ENCODE data around the gene STX1A. TPM values are rescaled to one million over a fixed set of nuclear protein-coding genes. Genes with fewer than 3 reads are reported as not detected.
"Not testable (repeated sequence)": the region's sequence is repeated elsewhere in the genome, so short reads cannot be mapped to it uniquely, and the experiment has no call there.

STX1A gene
- total RNA-seq, 4 donors from 2014 or later: 3.9 to 19.4 (median 10.8) TPM

DNA sequence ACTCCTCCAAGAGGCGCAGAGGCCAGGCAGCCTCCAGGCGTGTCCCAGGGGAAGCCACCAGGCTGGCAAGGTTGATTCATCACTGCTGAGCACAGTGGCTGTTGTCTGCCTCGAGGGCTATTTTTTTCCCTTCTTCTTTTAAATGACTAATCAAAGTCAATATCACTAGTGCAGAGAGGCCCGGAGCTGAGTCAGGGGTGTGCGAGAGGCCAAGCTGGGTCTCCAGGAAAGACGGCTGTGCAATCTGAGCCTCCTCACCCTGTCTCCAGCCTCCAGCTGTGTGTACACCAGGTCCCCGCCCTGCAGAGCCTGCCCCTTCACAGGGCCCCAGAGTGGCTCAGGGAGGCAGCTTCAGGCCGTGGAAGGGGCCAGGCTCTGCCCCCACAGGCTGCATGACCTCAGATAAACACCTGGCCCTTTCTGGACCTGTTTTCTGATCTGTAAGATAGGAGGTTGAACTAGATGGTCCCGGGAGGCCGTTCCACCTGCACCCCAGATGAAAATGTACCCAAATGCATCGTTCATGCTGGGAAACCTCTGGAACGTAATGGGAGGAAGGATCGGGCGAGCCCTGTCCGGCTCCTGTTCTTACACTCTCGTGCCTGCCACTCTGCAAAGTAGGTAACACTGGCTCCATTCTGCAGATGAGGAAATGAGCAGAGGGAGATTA lies 3.7 kb downstream of the STX1A start:
- Histone ChIP-seq H3K27ac (no peak overlapping the region), H3K27me3 (no peaks in the 10 kb centered on the region), H3K4me1 (peaks cover 0 to 35% (median 10%) of the 10 kb centered on the region in 4 donors), H3K4me3 (no peak overlapping the region), H3K9me3 (no peaks in the 10 kb centered on the region), H3K36me3 (peaks cover 0 to 9% (median 0%) of the 10 kb centered on the region in 3 donors)
- no peak for DNase-seq (ENCODE audit: low spot score in 2 of 2)
- TF ChIP-seq, protein P1, sequence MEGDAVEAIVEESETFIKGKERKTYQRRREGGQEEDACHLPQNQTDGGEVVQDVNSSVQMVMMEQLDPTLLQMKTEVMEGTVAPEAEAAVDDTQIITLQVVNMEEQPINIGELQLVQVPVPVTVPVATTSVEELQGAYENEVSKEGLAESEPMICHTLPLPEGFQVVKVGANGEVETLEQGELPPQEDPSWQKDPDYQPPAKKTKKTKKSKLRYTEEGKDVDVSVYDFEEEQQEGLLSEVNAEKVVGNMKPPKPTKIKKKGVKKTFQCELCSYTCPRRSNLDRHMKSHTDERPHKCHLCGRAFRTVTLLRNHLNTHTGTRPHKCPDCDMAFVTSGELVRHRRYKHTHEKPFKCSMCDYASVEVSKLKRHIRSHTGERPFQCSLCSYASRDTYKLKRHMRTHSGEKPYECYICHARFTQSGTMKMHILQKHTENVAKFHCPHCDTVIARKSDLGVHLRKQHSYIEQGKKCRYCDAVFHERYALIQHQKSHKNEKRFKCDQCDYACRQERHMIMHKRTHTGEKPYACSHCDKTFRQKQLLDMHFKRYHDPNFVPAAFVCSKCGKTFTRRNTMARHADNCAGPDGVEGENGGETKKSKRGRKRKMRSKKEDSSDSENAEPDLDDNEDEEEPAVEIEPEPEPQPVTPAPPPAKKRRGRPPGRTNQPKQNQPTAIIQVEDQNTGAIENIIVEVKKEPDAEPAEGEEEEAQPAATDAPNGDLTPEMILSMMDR (IDR thresholded peaks at IDR 0.05): no peak
- TF ChIP-seq EP300 (IDR thresholded peaks at IDR 0.05) (no peak), POLR2A (IDR thresholded peaks at IDR 0.05) (no peak)
- WGBS, 2 donors: 70 to 73% methylated on average over 15 to 16 of the region's 16 CpGs

DNA sequence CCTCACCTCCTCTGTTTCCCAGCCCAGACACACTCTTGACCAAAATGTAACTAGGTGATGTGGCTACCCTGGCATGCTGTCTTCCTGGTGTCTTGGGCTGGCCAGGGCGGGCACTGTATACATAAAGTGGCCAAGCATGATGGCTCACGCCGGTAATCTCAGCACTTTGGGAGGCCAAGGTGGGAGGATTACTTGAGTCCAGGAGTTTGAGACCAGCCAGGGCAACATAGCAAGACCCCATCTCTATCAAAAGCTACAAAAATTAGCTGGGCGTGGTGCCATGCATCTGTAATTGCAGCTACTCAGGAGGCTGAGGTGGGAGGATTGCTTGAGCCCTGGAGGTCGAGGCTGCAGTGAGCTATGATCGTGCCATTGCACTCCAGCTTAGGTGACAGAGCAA lies 6.2 kb downstream of the STX1A start:
- peaks cover 0 to 20% (median 4%) of the 10 kb centered on the region in 4 donors for H3K4me1 ChIP-seq
- not testable (repeated sequence) for DNase-seq (ENCODE audit: low spot score in 2 of 2); H3K27ac ChIP-seq; H3K27me3 ChIP-seq; H3K9me3 ChIP-seq; H3K4me3 ChIP-seq
- 91 to 99% methylated on average over 6 of the region's 6 CpGs for WGBS, 2 donors
- peaks cover 0 to 18% (median 0%) of the 10 kb centered on the region in 3 donors for H3K36me3 ChIP-seq

DNA sequence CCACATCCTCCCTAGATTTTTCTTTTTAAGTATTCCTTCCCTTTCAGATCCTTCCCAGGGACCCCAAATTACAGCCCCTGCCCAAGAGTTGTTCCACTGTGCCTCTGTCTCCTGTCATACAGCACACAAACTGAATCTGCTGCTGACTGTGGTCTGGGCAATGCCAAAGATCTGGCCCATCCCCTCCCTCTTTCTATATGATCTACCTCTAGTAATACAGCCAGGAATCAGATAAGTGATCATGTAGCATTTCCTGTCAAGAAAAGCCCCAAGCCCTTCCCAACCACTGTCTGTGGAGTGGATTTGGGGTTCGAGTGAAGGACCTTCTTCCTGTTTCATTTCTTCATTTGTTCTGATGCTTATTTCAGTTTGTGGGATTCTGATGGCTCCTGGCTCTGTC lies 6.7 kb downstream of the STX1A start:
- no peak for TF ChIP-seq POLR2A (IDR thresholded peaks at IDR 0.05)
- TF ChIP-seq EP300 (IDR thresholded peaks at IDR 0.05): no peak
- TF ChIP-seq, protein P1 (IDR thresholded peaks at IDR 0.05): no peak
- Histone ChIP-seq H3K9me3 (no peaks in the 10 kb centered on the region), H3K27ac (no peak overlapping the region), H3K27me3 (no peaks in the 10 kb centered on the region), H3K4me3 (no peak overlapping the region), H3K36me3 (peaks cover 0 to 20% (median 0%) of the 10 kb centered on the region in 3 donors), H3K4me1 (peaks cover 0 to 14% (median 2%) of the 10 kb centered on the region in 4 donors)
- 67 to 80% methylated on average over 1 of the region's 1 CpG for WGBS, 2 donors
- DNase-seq (ENCODE audit: low spot score in 2 of 2): no peak

DNA sequence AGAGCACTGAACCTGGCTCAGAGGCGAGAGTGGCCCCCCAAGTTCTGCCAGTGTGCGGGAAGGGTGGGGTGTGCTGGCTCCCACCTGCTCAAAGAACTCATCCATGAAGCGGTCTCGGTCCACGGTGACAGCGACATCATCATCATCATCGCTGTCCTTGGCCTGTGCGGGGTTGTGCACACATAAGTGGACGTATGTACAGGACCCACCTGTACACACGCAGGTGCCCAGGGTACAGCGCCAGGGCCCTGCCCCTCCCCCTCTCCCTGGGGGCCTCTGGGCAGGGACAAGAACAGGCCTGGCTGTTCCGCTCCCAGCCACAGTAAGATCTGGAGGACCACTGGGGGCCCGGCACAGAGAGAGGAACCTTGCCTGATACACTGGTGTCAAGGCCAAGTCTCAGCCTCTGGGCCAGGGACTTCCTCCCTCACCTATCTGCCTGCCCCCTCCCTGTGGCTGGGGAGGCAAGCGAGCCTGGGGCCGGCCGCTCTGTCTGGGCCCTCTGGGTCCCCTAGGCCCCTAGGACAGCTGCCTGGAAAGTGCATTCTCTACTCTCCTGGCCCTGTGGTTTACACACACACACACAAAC lies 10.4 kb downstream of the STX1A start:
- H3K4me3 ChIP-seq: no peak overlapping the region
- TF ChIP-seq POLR2A (IDR thresholded peaks at IDR 0.05): no peak
- TF ChIP-seq, protein P1 (IDR thresholded peaks at IDR 0.05): no peak
- no peak for TF ChIP-seq EP300 (IDR thresholded peaks at IDR 0.05)
- H3K36me3 ChIP-seq: peaks cover 0 to 22% (median 0%) of the 10 kb centered on the region in 3 donors
- no peaks in the 10 kb centered on the region for H3K9me3 ChIP-seq
- WGBS, 2 donors: 93 to 95% methylated on average over 12 to 15 of the region's 16 CpGs
- DNase-seq (ENCODE audit: low spot score in 2 of 2): no peak
- H3K27ac ChIP-seq: no peak overlapping the region
- no peaks in the 10 kb centered on the region for H3K27me3 ChIP-seq
- peaks cover 0 to 7% (median 0%) of the 10 kb centered on the region in 4 donors for H3K4me1 ChIP-seq

DNA sequence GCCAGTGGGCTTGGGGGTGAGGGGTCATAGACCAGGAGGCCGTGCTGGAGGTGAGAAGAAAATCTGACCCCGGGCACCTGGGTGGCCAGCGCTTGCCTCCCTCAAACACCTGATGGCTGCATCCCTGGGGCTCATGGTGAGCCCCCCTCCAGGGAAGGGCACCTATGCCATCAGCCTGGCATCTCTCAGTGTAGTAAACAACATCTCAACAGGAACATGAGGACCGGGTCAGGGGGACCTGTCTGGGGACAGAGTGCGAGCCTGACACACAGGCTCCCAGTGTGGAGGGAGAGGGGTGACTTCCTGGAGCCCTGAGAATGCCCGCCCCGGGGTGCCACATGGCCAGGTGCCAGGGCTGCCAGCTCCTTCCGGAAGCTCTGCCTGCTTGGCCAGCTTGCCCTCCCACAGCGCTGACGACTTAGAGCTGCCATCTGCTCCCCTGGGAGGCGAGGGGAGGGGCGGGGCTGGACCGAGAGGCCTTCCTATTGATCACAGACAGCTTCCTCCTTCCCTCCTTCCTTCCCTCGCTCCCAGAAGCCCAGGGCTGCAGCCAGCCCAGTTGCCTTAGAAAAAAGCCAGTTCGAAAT lies 12.3 kb downstream of the STX1A start:
- no peak overlapping the region for H3K27ac ChIP-seq
- peaks cover 0 to 30% (median 0%) of the 10 kb centered on the region in 3 donors for H3K36me3 ChIP-seq
- TF ChIP-seq EP300 (IDR thresholded peaks at IDR 0.05): no peak
- no peak for TF ChIP-seq POLR2A (IDR thresholded peaks at IDR 0.05)
- TF ChIP-seq, protein P1 (IDR thresholded peaks at IDR 0.05): no peak
- no peak overlapping the region for H3K4me3 ChIP-seq
- H3K9me3 ChIP-seq: no peaks in the 10 kb centered on the region
- peaks cover 0 to 14% (median 0%) of the 10 kb centered on the region in 4 donors for H3K4me1 ChIP-seq
- no peak for DNase-seq (ENCODE audit: low spot score in 2 of 2)
- 64 to 73% methylated on average over 14 to 15 of the region's 15 CpGs for WGBS, 2 donors
- no peaks in the 10 kb centered on the region for H3K27me3 ChIP-seq

Measured in tibial nerve (tissue), 4 donors.